K562 (cell line): ENCODE measurements around the gene GLRX. TPM values are rescaled to one million over a fixed set of nuclear protein-coding genes. Genes with fewer than 3 reads are reported as not detected.
"Not testable (repeated sequence)": the region's sequence is repeated elsewhere in the genome, so short reads cannot be mapped to it uniquely, and the experiment has no call there.

Experiments used
- ATAC-seq: fragments of 200-7000 bp; cut with Tn5 transposase; 3 replicates; pipeline ENCODE4 v1.9.1; 2020; ENCODE audit warnings: moderate library complexity
- BruUV-seq: library from RNA; stranded (reverse); fragments of 400-500 nt; replicated peaks from 2 replicates; lab custom pipeline; 2021; lab: Mats Ljungman, UMichigan
- CTCF ChIA-PET: fragments of 300-600 bp; formaldehyde crosslinking; extraction: SDS; loops from one replicate; lab custom pipeline; 2021; ENCODE audit warnings: low intra/inter-chr PET ratio; lab: Yijun Ruan, JAX
- POLR2A ChIA-PET: fragments of 300-600, 350-650 bp; sonication (Branson Sonifier 250); formaldehyde crosslinking; extraction: SDS; loops from one replicate; lab custom pipeline; 2021; ENCODE audit warnings: antibody characterized with exemption, inconsistent platforms; lab: Yijun Ruan, JAX
- DNase-seq, 4 experiments: peaks; one replicate each; pipeline versions ENCODE4 v3.0.0 to v3.0.0-alpha.2; 2011 to 2018; ENCODE audit warnings: low spot score in 3 of 4, mixed read lengths in 3 of 4; ENCODE audit errors: extremely low read depth in 1 of 4
- FAIRE-seq: peaks from 2 replicates; lab custom pipeline; 2011; peaks lifted over from hg19 to GRCh38; lab: Jason Lieb, UNC
- H2AFZ ChIP-seq: 2 replicates; pipeline ENCODE4 v1.6.0; 2011; ENCODE audit warnings: low read depth, low read length, control low read depth, inconsistent platforms
- H3K27ac ChIP-seq: fragments of 200-600 bp; 3 replicates; pipeline ENCODE4 v1.8.0; 2011; ENCODE audit warnings: low read depth, mild to moderate bottlenecking, control low read depth, inconsistent platforms, low read length, moderate library complexity, mixed read lengths; ENCODE audit errors: extremely low read depth
- H3K27me3 ChIP-seq, 2 experiments: fragments of 300-600 bp in 1 of 2; 2 replicates in 1 of 2; 3 replicates in 1 of 2; pipeline versions ENCODE4 v1.6.0 to v1.8.0; 2011; ENCODE audit warnings: inconsistent platforms in 2 of 2, low read length in 2 of 2, mild to moderate bottlenecking in 1 of 2, mixed read lengths in 1 of 2, moderate library complexity in 1 of 2; ENCODE audit not compliant: control insufficient read depth in 2 of 2, insufficient read depth in 2 of 2
- H3K36me3 ChIP-seq: fragments of 300-600 bp; 3 replicates; pipeline ENCODE4 v1.8.0; 2011; ENCODE audit warnings: mild to moderate bottlenecking, low read length, inconsistent platforms; ENCODE audit not compliant: control insufficient read depth, insufficient read depth
- H3K4me1 ChIP-seq, 2 experiments: fragments of 200-600 bp in 1 of 2; replicated peaks in 1 of 2; 2 replicates in 1 of 2; 3 replicates in 1 of 2; pipeline versions ENCODE4 v1.5.1 to v1.8.0; 2011; ENCODE audit warnings: inconsistent platforms in 2 of 2, low read length in 2 of 2, mild to moderate bottlenecking in 1 of 2, mixed read lengths in 1 of 2, moderate library complexity in 1 of 2; ENCODE audit not compliant: control insufficient read depth in 2 of 2, insufficient read depth in 2 of 2
- H3K4me2 ChIP-seq: 2 replicates; pipeline ENCODE4 v1.6.1; 2011; ENCODE audit warnings: low read length, control low read depth, inconsistent platforms, mixed read lengths; ENCODE audit not compliant: insufficient read depth
- H3K4me3 ChIP-seq: fragments of 200-600 bp; sonication (generic), shearing (Covaris generic); 2 replicates; pipeline ENCODE4 v1.5.1; 2016; ENCODE audit warnings: control low read depth, inconsistent platforms
- H3K79me2 ChIP-seq: fragments of 200-600 bp; 3 replicates; pipeline ENCODE4 v1.8.0; 2011; ENCODE audit warnings: low read length, inconsistent platforms; ENCODE audit not compliant: control insufficient read depth, insufficient read depth
- H3K9ac ChIP-seq, 2 experiments: 2 replicates each; pipeline versions ENCODE4 v1.6.0 to v1.6.1; 2011; ENCODE audit warnings: low read depth in 2 of 2, low read length in 2 of 2, control low read depth in 1 of 2, inconsistent platforms in 1 of 2, mild to moderate bottlenecking in 1 of 2, mixed read lengths in 1 of 2; ENCODE audit not compliant: insufficient read depth in 1 of 2
- H3K9me1 ChIP-seq: one replicate; pipeline ENCODE4 v1.6.0; 2011; ENCODE audit warnings: inconsistent platforms, mild to moderate bottlenecking, low read length, moderate library complexity; ENCODE audit not compliant: control insufficient read depth, insufficient read depth
- H3K9me3 ChIP-seq: replicated peaks from 2 replicates; pipeline ENCODE4 v1.5.1; 2011; ENCODE audit warnings: low read depth, low read length, inconsistent platforms; ENCODE audit not compliant: control insufficient read depth, insufficient read depth
- H4K20me1 ChIP-seq: replicated peaks from 2 replicates; pipeline ENCODE4 v1.6.1; 2011; ENCODE audit warnings: low read length, inconsistent platforms, mixed read lengths; ENCODE audit not compliant: control insufficient read depth, insufficient read depth
- CTBP1 ChIP-seq: fragments of 450-650 bp; IDR thresholded peaks from 2 replicates; pipeline ENCODE4 v1.6.1; 2016; ENCODE audit warnings: borderline replicate concordance
- ETV1 ChIP-seq: fragments of 450-650 bp; conservative IDR thresholded peaks from 2 replicates; pipeline ENCODE4 v1.6.1; 2016; ENCODE audit warnings: missing genetic modification characterization, control low read depth, low read depth, missing compliant biosample characterization
- GATA2 ChIP-seq: sonication (generic); formaldehyde crosslinking; IDR thresholded peaks from 2 replicates; pipeline ENCODE4 v1.4.0; 2020; ENCODE audit warnings: mild to moderate bottlenecking, missing genetic modification reagents
- HOXB6 ChIP-seq: fragments of 250-450 bp; sonication (Bioruptor Pico); IDR thresholded peaks from 2 replicates; pipeline ENCODE4 v1.5.1; 2022; ENCODE audit warnings: mild to moderate bottlenecking, borderline replicate concordance
- RAD21 ChIP-seq, 2 experiments: fragments of 250-450 bp in 1 of 2; fragments of 450-650 bp in 1 of 2; sonication (Bioruptor Pico) in 1 of 2; formaldehyde crosslinking in 1 of 2; IDR thresholded peaks in 1 of 2; conservative IDR thresholded peaks in 1 of 2; 2 replicates each; pipeline versions ENCODE4 v1.4.0 to v1.8.0; 2020 to 2022; ENCODE audit warnings: mild to moderate bottlenecking in 2 of 2, moderate library complexity in 1 of 2
- STAG1 ChIP-seq: sonication (generic); formaldehyde crosslinking; IDR thresholded peaks from 2 replicates; pipeline ENCODE4 v1.5.0; 2020; ENCODE audit warnings: missing genetic modification reagents, borderline replicate concordance
- ZNF347 ChIP-seq: fragments of 450-650 bp; formaldehyde crosslinking; IDR thresholded peaks from 2 replicates; pipeline ENCODE4 v1.4.0; 2020; ENCODE audit warnings: low read depth, mild to moderate bottlenecking, moderate library complexity
- WGBS: fragments of 100-300 bp; shearing (Covaris generic); methylation state at CpG from one replicate; pipeline ENCODE4 v1.1.6; 2016; ENCODE audit warnings: low coverage, mixed read lengths; ENCODE audit not compliant: insufficient coverage; ENCODE audit errors: missing lambda C conversion rate; 5-methylcytosine and 5-hydroxymethylcytosine counted together
- in situ Hi-C: fragments of 300-500 bp; cut with MboI; formaldehyde crosslinking; loops from 4 replicates; pipeline ENCODE4 v1.15.0; 2018; ENCODE audit warnings: inconsistent platforms, mixed read lengths
- intact Hi-C: fragments of 100-400 bp; cut with micrococcal nuclease; formaldehyde crosslinking; loops from 2 replicates; pipeline ENCODE4 v1.14.2; 2022
- polyA plus RNA-seq, 8 experiments: library from polyadenylated mRNA; depleted of rRNA in 4 of 8; stranded (reverse) in 5 of 8; unstranded in 3 of 8; fragments of >200 nt; fragmentation: Nextera tagmentation in 2 of 8; fragmentation: Illumina TruSeq in 1 of 8; extraction: Ambion mirVana in 2 of 8; extraction: Trizol in 1 of 8; gene quantifications; 2 replicates each; pipeline versions ENCODE4 v1.2.1 to v1.2.3, GENCODE V29; 2011 to 2014; ENCODE audit warnings: inconsistent platforms in 1 of 8, missing spikeins in 1 of 8
- total RNA-seq, 7 experiments: library from RNA; depleted of rRNA in 6 of 7; stranded (reverse); fragments of >200 nt in 6 of 7; fragmentation: Illumina TruSeq in 2 of 7; extraction: Trizol in 2 of 7; gene quantifications; 2 replicates each; pipeline versions ENCODE4 v1.2.1 to v1.2.3, GENCODE V29; 2011 to 2021; ENCODE audit warnings: low replicate concordance in 1 of 7

GLRX gene
- total and polyA plus RNA-seq, 9 of the 15 experiments (the other 6 are each of a cell fraction or from before 2014, with no cell fraction given): 2.3 to 11.2 (median 4.6) TPM

DNA sequence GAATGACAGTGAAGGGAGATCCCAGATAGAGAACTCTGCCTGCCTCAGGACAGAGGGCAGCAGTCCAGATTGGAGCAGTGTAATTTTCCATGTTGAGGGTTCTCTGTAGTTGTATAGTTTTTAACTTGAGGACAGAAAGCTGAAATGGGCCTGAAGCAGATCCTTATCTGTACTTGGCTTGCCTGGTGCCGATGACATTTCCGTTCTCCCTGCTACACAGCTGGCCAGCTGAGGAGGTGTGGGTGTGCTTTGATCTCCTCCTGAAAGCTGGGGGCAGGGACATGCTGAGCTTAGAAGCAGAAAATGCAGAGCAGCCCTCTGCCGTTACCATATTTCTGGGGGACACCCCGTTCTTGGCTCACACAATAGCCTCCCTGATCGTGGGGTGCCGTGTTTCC lies 10.5 kb downstream of the GLRX start (continued):
- no peak for TF ChIP-seq ZNF347 (CRISPR knock-in tag)
- TF ChIP-seq HOXB6 (CRISPR knock-in tag): no peak
- peak; percentile 37; the same call in 1 of the 2 replicates for TF ChIP-seq GATA2 (CRISPR knock-in tag)
- TF ChIP-seq RAD21 (CRISPR knock-in tag; conservative IDR thresholded peaks at IDR 0.05 in 1 of 2, IDR thresholded peaks at IDR 0.05 in 1 of 2): 0 out of 4 replicates have a peak, but pooled peaks of 1 of the 2 experiments have one; percentile 2
- 0 out of 2 replicates have a peak, but pooled peaks have one; percentile 22 for TF ChIP-seq CTBP1
- peak; percentile 63 for TF ChIP-seq ETV1 (tag)
- TF ChIP-seq STAG1 (CRISPR knock-in tag): no peak
- TF ChIP-seq, all 486 proteins: peak for 15

- intact Hi-C loops, H3K27ac ChIP-seq: not testable (repeated sequence)
These were observed 11.0 kb downstream of the GLRX start for GRCh38 chr5:95811461-95812073.

DNA sequence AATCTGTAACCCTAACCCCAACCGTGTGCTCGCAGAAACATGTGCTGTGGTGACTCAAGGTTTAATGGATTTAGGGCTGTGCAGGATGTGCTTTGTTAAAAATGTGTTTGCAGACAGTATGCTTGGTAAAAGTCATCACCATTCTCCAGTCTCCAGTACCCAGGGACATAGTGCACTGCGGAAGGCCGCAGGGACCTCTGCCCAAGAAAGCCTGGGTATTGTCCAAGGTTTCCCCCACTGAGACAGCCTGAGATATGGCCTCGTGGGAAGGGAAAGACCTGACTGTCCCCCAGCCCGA lies 11.5 kb downstream of the GLRX start:
- H3K9ac ChIP-seq, H3K79me2 ChIP-seq, H3K9me1 ChIP-seq, DNase-seq, H3K27me3 ChIP-seq, H3K9me3 ChIP-seq, ATAC-seq, BruUV-seq, H3K4me3 ChIP-seq, H3K36me3 ChIP-seq, FAIRE-seq, H4K20me1 ChIP-seq, intact Hi-C loops, H2AFZ ChIP-seq, CTCF ChIA-PET, H3K27ac ChIP-seq, H3K4me2 ChIP-seq, in situ Hi-C loops: not testable (repeated sequence)
- POLR2A ChIA-PET: interaction anchor here (1.3 kb wide), 1 partner anchor 11 kb away, joined by 6 read pairs; the partner anchor contains the start of gene GLRX
- WGBS: 64% methylated on average over 6 of the region's 6 CpGs
- H3K4me1 ChIP-seq: peaks cover 8 to 10% of the 10 kb centered on the region in 2 experiments; a peak in 4 of 5 replicates

More at GRCh38 chr5:95811461-95812073, 11.0 kb downstream of the GLRX start:
- H3K27me3 ChIP-seq, ATAC-seq, in situ Hi-C loops, DNase-seq, H2AFZ ChIP-seq, H3K4me2 ChIP-seq, H3K4me3 ChIP-seq, H4K20me1 ChIP-seq, H3K9ac ChIP-seq, BruUV-seq, H3K9me3 ChIP-seq, H3K9me1 ChIP-seq, H3K79me2 ChIP-seq, FAIRE-seq, CTCF ChIA-PET, H3K36me3 ChIP-seq: not testable (repeated sequence)
- 73% methylated on average over 10 of the region's 13 CpGs for WGBS
- POLR2A ChIA-PET: interaction anchor here (1.1 to 1.3 kb wide), 3 partner anchors 11 to 14 kb away, joined by 3 to 6 read pairs (median 4); partner anchors contain the start of gene GLRX
- peaks cover 8 to 10% of the 10 kb centered on the region in 2 experiments; a peak in 4 of 5 replicates for H3K4me1 ChIP-seq
